SK-N-SH treated with all-trans-retinoic acid at 6 μM for 48 hours (cell line): ENCODE data around the gene CDKN3.

Experiments
- GLIS3 ChIP-seq: fragments of 250-450 bp; sonication (Bioruptor Pico); IDR thresholded peaks from 2 replicates; pipeline ENCODE4 v1.5.0; 2020; ENCODE audit warnings: mild to moderate bottlenecking, moderate library complexity
- RARB ChIP-seq: fragments of 250-450 bp; sonication (Bioruptor Pico); IDR thresholded peaks from 2 replicates; pipeline ENCODE4 v1.8.0; 2021; ENCODE audit warnings: mild to moderate bottlenecking, moderate library complexity
- SNAI2 ChIP-seq: fragments of 250-450 bp; sonication (Bioruptor Pico); IDR thresholded peaks from 2 replicates; pipeline ENCODE4 v1.5.0; 2020; ENCODE audit warnings: mild to moderate bottlenecking, moderate library complexity
- TOX ChIP-seq: fragments of 250-450 bp; sonication (Bioruptor Pico); IDR thresholded peaks from 2 replicates; pipeline ENCODE4 v1.8.0; 2021; ENCODE audit warnings: mild to moderate bottlenecking, moderate library complexity, borderline replicate concordance
- ZFP3 ChIP-seq: fragments of 250-450 bp; sonication (Bioruptor Pico); IDR thresholded peaks from 2 replicates; pipeline ENCODE4 v1.5.0; 2020; ENCODE audit warnings: mild to moderate bottlenecking, moderate library complexity
- ZNF565 ChIP-seq: fragments of 450-650 bp; formaldehyde crosslinking; conservative IDR thresholded peaks from 2 replicates; pipeline ENCODE4 v1.5.0; 2020; ENCODE audit warnings: low read depth, mild to moderate bottlenecking, moderate library complexity
- ZNF70 ChIP-seq: fragments of 450-650 bp; formaldehyde crosslinking; IDR thresholded peaks from 2 replicates; pipeline ENCODE4 v1.5.0; 2020; ENCODE audit warnings: mild to moderate bottlenecking, moderate library complexity
- ZNF8 ChIP-seq: fragments of 450-650 bp; formaldehyde crosslinking; IDR thresholded peaks from 2 replicates; pipeline ENCODE4 v1.5.0; 2020; ENCODE audit warnings: mild to moderate bottlenecking, moderate library complexity
- TF ChIP-seq, protein P1 (sequence below): fragments of 250-450 bp; sonication (Bioruptor Pico); IDR thresholded peaks from 2 replicates; pipeline ENCODE4 v1.8.0; 2020; ENCODE audit warnings: mild to moderate bottlenecking, moderate library complexity, borderline replicate concordance
- TF ChIP-seq, protein P2 (sequence below): fragments of 250-450 bp; sonication (Bioruptor Pico); IDR thresholded peaks from 2 replicates; pipeline ENCODE4 v1.5.1; 2020; ENCODE audit warnings: low read depth, mild to moderate bottlenecking, moderate library complexity
- TF ChIP-seq, protein P3 (sequence below): fragments of 250-450 bp; sonication (Bioruptor Pico); IDR thresholded peaks from 2 replicates; pipeline ENCODE4 v1.5.1; 2021; ENCODE audit warnings: mild to moderate bottlenecking, moderate library complexity
- TF ChIP-seq, protein P4 (sequence below): fragments of 250-450 bp; sonication (Bioruptor Pico); IDR thresholded peaks from 2 replicates; pipeline ENCODE4 v1.5.0; 2020; ENCODE audit warnings: mild to moderate bottlenecking, moderate library complexity

DNA sequence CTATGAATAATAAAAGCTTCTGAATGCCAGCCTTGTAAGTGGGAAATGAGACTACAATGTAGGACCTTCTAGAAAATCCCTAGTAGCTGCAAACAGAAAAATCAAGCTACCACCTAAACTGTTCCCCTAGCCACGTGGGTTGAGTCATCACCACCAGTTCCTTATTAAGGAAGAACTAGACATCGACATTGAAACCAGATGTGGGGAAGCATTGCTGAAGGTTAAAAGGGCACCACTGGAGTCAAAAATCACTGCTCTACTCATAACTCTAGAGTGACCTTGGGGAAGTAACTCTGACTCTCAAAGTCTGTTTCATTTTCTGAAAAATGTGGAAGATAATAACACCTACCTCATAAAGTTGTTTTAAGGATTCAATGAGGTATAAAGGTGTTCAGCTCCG is 53.7 kb downstream of the CDKN3 start:
- no peak for TF ChIP-seq ZNF565 (CRISPR knock-in tag)
- TF ChIP-seq ZNF8 (CRISPR knock-in tag) = no peak
- TF ChIP-seq RARB (CRISPR knock-in tag) = no peak
- TF ChIP-seq ZFP3 (CRISPR knock-in tag) = no peak
- TF ChIP-seq, protein P1, sequence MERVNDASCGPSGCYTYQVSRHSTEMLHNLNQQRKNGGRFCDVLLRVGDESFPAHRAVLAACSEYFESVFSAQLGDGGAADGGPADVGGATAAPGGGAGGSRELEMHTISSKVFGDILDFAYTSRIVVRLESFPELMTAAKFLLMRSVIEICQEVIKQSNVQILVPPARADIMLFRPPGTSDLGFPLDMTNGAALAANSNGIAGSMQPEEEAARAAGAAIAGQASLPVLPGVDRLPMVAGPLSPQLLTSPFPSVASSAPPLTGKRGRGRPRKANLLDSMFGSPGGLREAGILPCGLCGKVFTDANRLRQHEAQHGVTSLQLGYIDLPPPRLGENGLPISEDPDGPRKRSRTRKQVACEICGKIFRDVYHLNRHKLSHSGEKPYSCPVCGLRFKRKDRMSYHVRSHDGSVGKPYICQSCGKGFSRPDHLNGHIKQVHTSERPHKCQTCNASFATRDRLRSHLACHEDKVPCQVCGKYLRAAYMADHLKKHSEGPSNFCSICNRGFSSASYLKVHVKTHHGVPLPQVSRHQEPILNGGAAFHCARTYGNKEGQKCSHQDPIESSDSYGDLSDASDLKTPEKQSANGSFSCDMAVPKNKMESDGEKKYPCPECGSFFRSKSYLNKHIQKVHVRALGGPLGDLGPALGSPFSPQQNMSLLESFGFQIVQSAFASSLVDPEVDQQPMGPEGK (CRISPR knock-in tag) = no peak
- TF ChIP-seq, protein P2, sequence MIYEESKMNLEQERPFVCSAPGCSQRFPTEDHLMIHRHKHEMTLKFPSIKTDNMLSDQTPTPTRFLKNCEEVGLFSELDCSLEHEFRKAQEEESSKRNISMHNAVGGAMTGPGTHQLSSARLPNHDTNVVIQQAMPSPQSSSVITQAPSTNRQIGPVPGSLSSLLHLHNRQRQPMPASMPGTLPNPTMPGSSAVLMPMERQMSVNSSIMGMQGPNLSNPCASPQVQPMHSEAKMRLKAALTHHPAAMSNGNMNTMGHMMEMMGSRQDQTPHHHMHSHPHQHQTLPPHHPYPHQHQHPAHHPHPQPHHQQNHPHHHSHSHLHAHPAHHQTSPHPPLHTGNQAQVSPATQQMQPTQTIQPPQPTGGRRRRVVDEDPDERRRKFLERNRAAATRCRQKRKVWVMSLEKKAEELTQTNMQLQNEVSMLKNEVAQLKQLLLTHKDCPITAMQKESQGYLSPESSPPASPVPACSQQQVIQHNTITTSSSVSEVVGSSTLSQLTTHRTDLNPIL (CRISPR knock-in tag) = no peak
- TF ChIP-seq, protein P3, sequence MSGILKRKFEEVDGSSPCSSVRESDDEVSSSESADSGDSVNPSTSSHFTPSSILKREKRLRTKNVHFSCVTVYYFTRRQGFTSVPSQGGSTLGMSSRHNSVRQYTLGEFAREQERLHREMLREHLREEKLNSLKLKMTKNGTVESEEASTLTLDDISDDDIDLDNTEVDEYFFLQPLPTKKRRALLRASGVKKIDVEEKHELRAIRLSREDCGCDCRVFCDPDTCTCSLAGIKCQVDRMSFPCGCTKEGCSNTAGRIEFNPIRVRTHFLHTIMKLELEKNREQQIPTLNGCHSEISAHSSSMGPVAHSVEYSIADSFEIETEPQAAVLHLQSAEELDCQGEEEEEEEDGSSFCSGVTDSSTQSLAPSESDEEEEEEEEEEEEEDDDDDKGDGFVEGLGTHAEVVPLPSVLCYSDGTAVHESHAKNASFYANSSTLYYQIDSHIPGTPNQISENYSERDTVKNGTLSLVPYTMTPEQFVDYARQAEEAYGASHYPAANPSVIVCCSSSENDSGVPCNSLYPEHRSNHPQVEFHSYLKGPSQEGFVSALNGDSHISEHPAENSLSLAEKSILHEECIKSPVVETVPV = no peak
- TF ChIP-seq TOX (CRISPR knock-in tag) = no peak
- no peak for TF ChIP-seq ZNF70
- TF ChIP-seq SNAI2 = no peak
- TF ChIP-seq, protein P4, sequence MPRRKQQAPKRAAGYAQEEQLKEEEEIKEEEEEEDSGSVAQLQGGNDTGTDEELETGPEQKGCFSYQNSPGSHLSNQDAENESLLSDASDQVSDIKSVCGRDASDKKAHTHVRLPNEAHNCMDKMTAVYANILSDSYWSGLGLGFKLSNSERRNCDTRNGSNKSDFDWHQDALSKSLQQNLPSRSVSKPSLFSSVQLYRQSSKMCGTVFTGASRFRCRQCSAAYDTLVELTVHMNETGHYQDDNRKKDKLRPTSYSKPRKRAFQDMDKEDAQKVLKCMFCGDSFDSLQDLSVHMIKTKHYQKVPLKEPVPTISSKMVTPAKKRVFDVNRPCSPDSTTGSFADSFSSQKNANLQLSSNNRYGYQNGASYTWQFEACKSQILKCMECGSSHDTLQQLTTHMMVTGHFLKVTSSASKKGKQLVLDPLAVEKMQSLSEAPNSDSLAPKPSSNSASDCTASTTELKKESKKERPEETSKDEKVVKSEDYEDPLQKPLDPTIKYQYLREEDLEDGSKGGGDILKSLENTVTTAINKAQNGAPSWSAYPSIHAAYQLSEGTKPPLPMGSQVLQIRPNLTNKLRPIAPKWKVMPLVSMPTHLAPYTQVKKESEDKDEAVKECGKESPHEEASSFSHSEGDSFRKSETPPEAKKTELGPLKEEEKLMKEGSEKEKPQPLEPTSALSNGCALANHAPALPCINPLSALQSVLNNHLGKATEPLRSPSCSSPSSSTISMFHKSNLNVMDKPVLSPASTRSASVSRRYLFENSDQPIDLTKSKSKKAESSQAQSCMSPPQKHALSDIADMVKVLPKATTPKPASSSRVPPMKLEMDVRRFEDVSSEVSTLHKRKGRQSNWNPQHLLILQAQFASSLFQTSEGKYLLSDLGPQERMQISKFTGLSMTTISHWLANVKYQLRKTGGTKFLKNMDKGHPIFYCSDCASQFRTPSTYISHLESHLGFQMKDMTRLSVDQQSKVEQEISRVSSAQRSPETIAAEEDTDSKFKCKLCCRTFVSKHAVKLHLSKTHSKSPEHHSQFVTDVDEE = no peak
- no peak for TF ChIP-seq GLIS3 (CRISPR knock-in tag)
